ENCODE results near the gene C15orf40.

DNA sequence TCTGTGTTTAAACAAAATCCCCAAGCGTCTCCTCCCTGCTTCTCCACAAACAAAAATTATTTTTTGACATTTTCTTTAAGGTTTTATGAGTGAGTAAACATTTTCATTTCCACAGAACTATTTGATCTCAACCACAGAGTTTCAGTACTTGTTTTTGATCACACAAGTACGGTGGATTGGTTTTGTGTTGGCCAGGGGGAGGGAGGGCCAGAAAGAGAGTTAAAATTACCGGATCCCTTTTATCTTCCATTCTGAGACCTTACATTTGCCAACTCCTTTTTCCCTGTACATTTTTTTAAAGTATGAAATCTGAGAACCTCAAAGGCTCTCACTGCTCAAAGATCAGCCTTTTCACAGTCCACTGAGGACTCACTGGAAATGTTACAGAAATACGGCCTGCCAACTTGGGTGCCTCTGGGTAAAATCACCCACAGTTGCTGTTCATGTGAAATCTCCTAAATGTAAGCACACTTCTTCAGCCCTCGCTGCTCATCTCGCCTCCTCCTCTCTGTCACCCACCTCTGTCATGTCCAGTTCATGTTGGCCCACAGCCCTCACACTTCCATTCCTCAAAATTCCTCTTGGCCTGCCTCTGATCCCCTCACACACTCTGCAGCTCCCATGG, 60.6 kb downstream of the C15orf40 start:
- TF ChIP-seq POLR2A (IDR thresholded peaks at IDR 0.05; ENCODE audit: low read length) (no peak), GATA1 (IDR thresholded peaks at IDR 0.05; ENCODE audit: low read depth, low read length) (no peak)
